GM18507 (cell line): ENCODE measurements around the gene CDK8.
"Not testable (repeated sequence)": the region's sequence is repeated elsewhere in the genome, so short reads cannot be mapped to it uniquely, and the experiment has no call there.

Experiments used
- DNase-seq: peaks from one replicate; pipeline ENCODE4 v3.0.0; 2011; ENCODE audit warnings: low read depth; ENCODE audit not compliant: insufficient read length; ENCODE audit errors: extremely low spot score
- FAIRE-seq: peaks from 2 replicates; lab custom pipeline; 2011; peaks lifted over from hg19 to GRCh38; lab: Jason Lieb, UNC

CDK8 gene

DNA sequence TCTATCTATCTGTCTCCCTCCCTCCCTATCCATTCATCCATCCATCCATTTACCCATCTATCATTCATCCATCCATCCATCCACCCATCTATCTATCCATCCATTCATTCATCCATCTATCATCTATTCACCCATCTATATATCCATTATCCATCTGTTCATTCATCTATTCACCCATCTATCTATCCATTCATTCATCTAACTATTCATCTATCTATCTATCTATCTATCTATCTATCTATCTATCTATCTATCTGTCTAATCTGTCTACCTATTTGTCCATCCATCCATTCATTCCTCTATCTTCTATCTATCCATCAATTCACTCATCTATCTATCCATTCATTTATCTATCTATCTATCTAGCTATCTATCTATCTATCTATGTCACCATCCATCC is 4.4 kb upstream of the CDK8 start:
- DNase-seq (no peak), FAIRE-seq (no peak)

DNA sequence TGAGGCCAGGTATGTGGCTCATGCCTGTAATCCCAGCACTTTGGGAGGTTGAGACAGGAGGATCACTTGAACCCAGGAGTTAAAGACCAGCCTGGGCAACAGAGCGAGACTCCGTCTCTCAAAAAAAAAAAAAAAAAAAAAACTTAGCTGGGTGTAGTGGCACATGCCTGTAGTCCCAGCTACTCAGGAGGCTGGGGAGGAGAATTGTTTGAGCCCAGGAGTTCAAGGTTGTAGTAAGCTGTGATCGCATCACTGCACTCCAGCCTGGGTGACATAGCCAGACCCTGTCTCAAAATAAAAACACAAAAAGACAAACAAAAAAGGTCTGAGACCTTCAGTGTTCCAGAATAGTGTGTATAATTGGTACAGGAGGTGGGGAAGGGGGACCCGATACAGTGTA is 1.9 kb upstream of the CDK8 start:
- FAIRE-seq, DNase-seq: not testable (repeated sequence)

- DNase-seq (no peak), FAIRE-seq (no peak)
Observed at GRCh38 chr13:26253262-26253786, 605 bp upstream of the CDK8 start.

GRCh38 chr13:26254583-26255111 is 718 bp downstream of the CDK8 start:
- FAIRE-seq, result peak; percentile 79

GRCh38 chr13:26255115-26255514 is 1.2 kb downstream of the CDK8 start:
- DNase-seq (no peak), FAIRE-seq (no peak)

More at GRCh38 chr13:26254583-26255111, 718 bp downstream of the CDK8 start:
- peak; percentile 8 for DNase-seq

GRCh38 chr13:26255691-26256277 is 1.9 kb downstream of the CDK8 start:
- DNase-seq (no peak), FAIRE-seq (no peak)

DNA sequence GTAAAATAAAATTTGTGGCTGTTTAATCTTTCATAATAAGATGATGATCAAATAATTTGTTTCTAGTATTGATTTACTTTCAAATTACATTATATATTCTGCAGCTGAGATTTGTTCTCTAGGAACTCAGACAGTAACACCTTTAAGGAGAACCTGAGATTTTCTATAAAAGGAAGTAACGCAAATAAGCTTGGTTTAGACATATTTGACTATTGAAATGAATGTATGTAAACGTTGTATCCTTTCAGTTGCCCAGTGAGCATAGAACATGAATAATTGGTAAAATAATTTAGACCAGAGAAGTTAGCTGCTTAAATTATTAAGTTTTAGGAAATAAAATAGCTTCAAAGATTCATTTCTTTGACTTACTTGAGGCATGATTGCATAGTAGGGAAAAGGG is 3.1 kb downstream of the CDK8 start:
- DNase-seq (no peak), FAIRE-seq (no peak)

DNA sequence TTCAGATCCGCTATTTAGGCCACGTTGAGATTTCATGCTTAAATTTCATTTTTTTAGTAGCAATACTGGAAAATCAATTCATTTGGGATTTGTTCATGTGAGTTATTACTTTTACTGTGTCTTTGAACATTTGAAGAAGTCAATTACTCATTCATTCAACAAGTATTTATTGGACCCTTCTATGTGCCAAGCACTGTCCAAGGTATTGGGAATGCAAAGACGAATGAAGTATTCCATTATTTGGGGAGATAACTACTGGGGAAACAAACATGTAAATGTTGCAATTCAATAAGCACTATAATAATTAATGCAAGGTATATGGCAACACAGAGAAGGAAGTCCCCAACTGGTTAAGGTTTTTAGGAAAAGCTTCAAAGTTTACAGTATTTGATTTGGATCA is 5.7 kb downstream of the CDK8 start:
- no peak for FAIRE-seq

GRCh38 chr13:26262156-26262555 is 8.2 kb downstream of the CDK8 start:
- FAIRE-seq (no peak), DNase-seq (no peak)

More for the DNA sequence above, 5.7 kb downstream of the CDK8 start:
- no peak for DNase-seq

- DNase-seq, result no peak
- FAIRE-seq, result no peak
Observed at GRCh38 chr13:26266311-26266710, 12.4 kb downstream of the CDK8 start.

DNA sequence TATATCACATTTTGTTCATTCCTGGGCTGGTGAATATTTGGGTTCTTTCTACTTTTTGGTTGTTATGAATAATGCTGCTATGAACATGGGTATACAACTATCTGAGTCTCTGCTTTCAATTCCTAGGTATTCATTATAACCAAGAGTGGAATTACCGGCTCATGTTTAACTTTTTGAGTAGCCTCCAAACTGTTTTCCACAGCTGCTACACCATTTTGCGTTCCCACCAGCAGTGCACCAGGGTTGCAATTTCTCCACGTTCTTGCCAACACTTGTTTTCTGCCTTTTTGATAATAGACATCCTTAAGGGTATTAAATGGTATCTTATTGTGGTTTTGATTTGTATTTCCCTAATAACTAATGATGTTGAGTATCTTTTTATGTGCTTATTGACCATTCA is 16.8 kb downstream of the CDK8 start:
- FAIRE-seq (no peak), DNase-seq (no peak)

GRCh38 chr13:26272621-26273020 is 18.7 kb downstream of the CDK8 start:
- no peak for FAIRE-seq
- DNase-seq, result no peak

- FAIRE-seq (no peak), DNase-seq (no peak)
Observed at GRCh38 chr13:26280295-26280694, 26.4 kb downstream of the CDK8 start.

- no peak for FAIRE-seq
- DNase-seq, result no peak
Observed at GRCh38 chr13:26280822-26281221, 26.9 kb downstream of the CDK8 start.

GRCh38 chr13:26285911-26286310 is 32.0 kb downstream of the CDK8 start:
- not testable (repeated sequence) for DNase-seq, FAIRE-seq

GRCh38 chr13:26288838-26289237 is 34.9 kb downstream of the CDK8 start:
- not testable (repeated sequence) for DNase-seq, FAIRE-seq

DNA sequence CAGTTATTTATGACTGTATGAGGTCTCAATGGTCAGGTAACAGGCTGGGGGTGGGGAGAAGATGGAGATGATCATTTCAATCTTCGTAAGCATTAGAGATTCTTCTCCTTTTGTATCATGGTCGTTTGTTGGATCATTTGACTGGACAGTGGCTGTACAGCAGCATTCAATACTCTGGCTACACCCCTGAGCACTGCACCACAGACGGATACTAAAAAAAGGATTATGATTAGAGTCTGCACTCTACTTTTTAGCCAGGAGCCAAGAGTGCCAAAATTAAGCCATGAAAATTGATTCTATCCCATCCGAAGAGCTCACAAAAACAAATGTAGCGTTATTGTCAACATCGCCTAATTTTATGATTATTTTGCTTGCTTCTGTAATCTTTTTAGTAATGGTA is 41.9 kb downstream of the CDK8 start:
- DNase-seq (no peak), FAIRE-seq (no peak)

DNA sequence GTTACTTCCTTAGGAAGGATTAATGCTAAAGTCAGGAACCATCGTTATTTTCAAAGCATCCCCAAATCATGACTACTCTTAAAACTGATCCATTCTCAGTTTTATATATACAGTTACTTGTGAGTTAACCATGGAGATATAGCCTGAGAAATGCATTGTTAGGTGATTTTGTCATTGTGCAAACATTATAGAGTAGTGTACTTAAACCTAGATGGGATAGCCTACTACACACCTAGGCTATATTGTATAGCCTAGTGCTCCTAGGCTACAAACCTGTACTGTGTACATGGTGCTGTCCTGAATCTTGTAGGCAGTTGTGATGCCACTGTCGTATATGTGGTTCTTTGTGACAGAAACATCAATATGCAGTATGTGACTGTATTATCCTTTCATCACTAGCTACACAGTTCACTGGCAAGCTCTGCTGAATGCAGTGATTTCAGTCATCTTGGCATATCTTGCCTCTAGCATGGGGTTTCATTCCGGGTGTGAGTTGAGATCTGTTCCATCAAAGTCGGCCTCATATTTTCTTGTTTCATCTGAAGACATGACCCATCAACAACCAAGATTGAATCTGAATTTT is 45.3 kb downstream of the CDK8 start:
- no peak for FAIRE-seq
- no peak for DNase-seq

GRCh38 chr13:26300140-26300539 is 46.2 kb downstream of the CDK8 start:
- no peak for DNase-seq
- no peak for FAIRE-seq

- DNase-seq, result no peak
- FAIRE-seq, result no peak
Observed at GRCh38 chr13:26305676-26306075, 51.7 kb downstream of the CDK8 start.

- DNase-seq, result no peak
- no peak for FAIRE-seq
Observed at GRCh38 chr13:26307701-26308100, 53.8 kb downstream of the CDK8 start.
